Ramos (cell line): ENCODE measurements around the gene TUBA4A.
"Not testable (repeated sequence)": the region's sequence is repeated elsewhere in the genome, so short reads cannot be mapped to it uniquely, and the experiment has no call there.

Experiments used
- in situ Hi-C: fragments of 300-500 bp; cut with MboI; formaldehyde crosslinking; loops from one replicate; pipeline ENCODE4 v1.14.3; 2022; ENCODE audit warnings: low sequenced_read_pairs; ENCODE audit not compliant: unreplicated experiment

The TUBA4A gene

DNA sequence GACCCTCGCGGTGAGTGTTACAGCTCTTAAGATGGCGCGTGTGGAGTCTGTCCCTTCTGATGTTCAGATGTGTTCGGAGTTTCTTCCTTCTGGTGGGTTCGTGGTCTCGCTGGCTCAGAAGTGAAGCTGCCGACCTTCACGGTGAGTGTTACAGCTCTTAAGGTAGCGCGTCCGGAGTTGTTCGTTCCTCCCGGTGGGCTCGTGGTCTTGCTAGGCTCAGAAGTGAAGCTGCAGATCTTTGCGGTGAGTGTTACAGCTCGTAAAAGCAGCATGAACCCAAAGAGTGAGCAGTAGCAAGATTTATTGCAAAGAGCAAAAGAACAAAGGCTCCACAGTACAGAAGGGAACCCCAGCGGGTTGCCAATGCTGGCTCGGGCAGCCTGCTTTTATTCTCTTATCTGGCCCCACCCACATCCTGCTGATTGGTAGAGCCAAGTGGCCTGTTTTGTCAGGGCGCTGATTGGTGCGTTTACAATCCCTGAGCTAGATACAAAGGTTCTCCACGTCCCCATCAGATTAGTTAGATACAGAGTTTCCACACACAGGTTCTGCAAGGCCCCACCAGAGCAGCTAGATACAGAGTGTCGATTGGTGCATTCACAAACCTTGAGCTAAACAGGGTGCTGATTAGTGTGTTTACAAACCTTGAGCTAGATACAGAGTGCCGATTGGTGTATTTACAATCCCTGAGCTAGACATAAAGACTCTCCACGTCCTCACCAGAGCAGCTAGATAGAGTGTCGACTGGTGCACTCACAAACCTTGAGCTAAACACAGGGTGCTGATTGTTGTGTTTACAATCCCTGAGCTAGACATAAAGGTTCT is 53.0 kb downstream of the TUBA4A start:
- in situ Hi-C loops = not testable (repeated sequence)
